HEK293 (cell line): Measurements from ENCODE around the gene RAB11B.
A peak's percentile ranks its signal among the peaks of the same experiment; 100 is the strongest.

Experiments used
- HOXD13 ChIP-seq: sonication (generic); formaldehyde crosslinking; IDR thresholded peaks from 2 replicates; pipeline ENCODE4 v1.8.0; 2022; ENCODE audit warnings: missing genetic modification reagents, borderline replicate concordance
- KLF1 ChIP-seq: fragments of 450-650 bp; formaldehyde crosslinking; IDR thresholded peaks from 2 replicates; pipeline ENCODE4 v1.5.1; 2016; ENCODE audit warnings: missing biosample characterization, missing genetic modification characterization
- MZF1 ChIP-seq: fragments of 450-650 bp; formaldehyde crosslinking; IDR thresholded peaks from 2 replicates; pipeline ENCODE4 v1.5.1; 2017; ENCODE audit warnings: missing biosample characterization, missing genetic modification characterization, borderline replicate concordance
- TRIM28 ChIP-seq: IDR thresholded peaks from 2 replicates; pipeline ENCODE4 v1.6.1; 2011; ENCODE audit warnings: low read length, control low read depth, borderline replicate concordance
- ZBTB7A ChIP-seq: fragments of 450-650 bp; formaldehyde crosslinking; IDR thresholded peaks from 2 replicates; pipeline ENCODE4 v1.5.1; 2016; ENCODE audit warnings: low read depth, missing biosample characterization, missing genetic modification characterization
- ZBTB8A ChIP-seq: fragments of 450-650 bp; formaldehyde crosslinking; IDR thresholded peaks from 2 replicates; pipeline ENCODE4 v1.5.1; 2016; ENCODE audit warnings: missing biosample characterization, missing genetic modification characterization
- ZNF133 ChIP-seq: fragments of 450-650 bp; formaldehyde crosslinking; IDR thresholded peaks from 2 replicates; pipeline ENCODE4 v1.5.1; 2016; ENCODE audit warnings: missing biosample characterization, missing genetic modification characterization
- ZNF140 ChIP-seq: fragments of 450-650 bp; formaldehyde crosslinking; IDR thresholded peaks from 2 replicates; pipeline ENCODE4 v1.5.1; 2016; ENCODE audit warnings: missing biosample characterization, missing genetic modification characterization
- ZNF146 ChIP-seq: fragments of 450-650 bp; formaldehyde crosslinking; IDR thresholded peaks from 2 replicates; pipeline ENCODE4 v1.5.1; 2016; ENCODE audit warnings: missing biosample characterization, missing genetic modification characterization
- ZNF169 ChIP-seq: fragments of 450-650 bp; formaldehyde crosslinking; IDR thresholded peaks from 2 replicates; pipeline ENCODE4 v1.5.1; 2016; ENCODE audit warnings: missing biosample characterization, missing genetic modification characterization
- ZNF211 ChIP-seq: fragments of 450-650 bp; formaldehyde crosslinking; IDR thresholded peaks from 2 replicates; pipeline ENCODE4 v1.5.1; 2016; ENCODE audit warnings: low read depth, missing biosample characterization, missing genetic modification characterization
- ZNF23 ChIP-seq: fragments of 450-650 bp; formaldehyde crosslinking; IDR thresholded peaks from 2 replicates; pipeline ENCODE4 v1.5.1; 2016; ENCODE audit warnings: missing biosample characterization, missing genetic modification characterization, borderline replicate concordance
- ZNF354C ChIP-seq: fragments of 450-650 bp; formaldehyde crosslinking; IDR thresholded peaks from 2 replicates; pipeline ENCODE4 v1.5.1; 2016; ENCODE audit warnings: missing biosample characterization, missing genetic modification characterization, low read depth, borderline replicate concordance
- ZNF37A ChIP-seq: fragments of 450-650 bp; IDR thresholded peaks from 2 replicates; pipeline ENCODE4 v1.5.1; 2018; ENCODE audit warnings: missing biosample characterization, missing genetic modification characterization
- ZNF433 ChIP-seq: fragments of 450-650 bp; formaldehyde crosslinking; IDR thresholded peaks from 2 replicates; pipeline ENCODE4 v1.5.1; 2016; ENCODE audit warnings: missing biosample characterization, missing genetic modification characterization, low read depth
- ZNF530 ChIP-seq: fragments of 450-650 bp; formaldehyde crosslinking; IDR thresholded peaks from 2 replicates; pipeline ENCODE4 v1.5.1; 2016; ENCODE audit warnings: low read depth, missing biosample characterization, missing genetic modification characterization
- ZNF555 ChIP-seq: fragments of 450-650 bp; formaldehyde crosslinking; conservative IDR thresholded peaks from 2 replicates; pipeline ENCODE4 v1.5.1; 2017; ENCODE audit warnings: missing biosample characterization, mild to moderate bottlenecking, missing genetic modification characterization, inconsistent platforms
- ZNF558 ChIP-seq: fragments of 450-650 bp; formaldehyde crosslinking; IDR thresholded peaks from 2 replicates; pipeline ENCODE4 v1.5.1; 2016; ENCODE audit warnings: missing biosample characterization, missing genetic modification characterization
- ZNF658 ChIP-seq: fragments of 450-650 bp; formaldehyde crosslinking; IDR thresholded peaks from 2 replicates; pipeline ENCODE4; 2016; ENCODE audit warnings: missing biosample characterization, missing genetic modification characterization
- ZNF777 ChIP-seq: fragments of 450-650 bp; formaldehyde crosslinking; IDR thresholded peaks from 2 replicates; pipeline ENCODE4 v1.5.1; 2017; ENCODE audit warnings: missing biosample characterization, missing genetic modification characterization, borderline replicate concordance
- ZSCAN30 ChIP-seq: fragments of 450-650 bp; IDR thresholded peaks from 2 replicates; pipeline ENCODE4 v1.5.1; 2018; ENCODE audit warnings: missing biosample characterization, mild to moderate bottlenecking, missing genetic modification characterization, moderate library complexity
- TF ChIP-seq, protein P1 (sequence below): fragments of 450-650 bp; formaldehyde crosslinking; IDR thresholded peaks from 2 replicates; pipeline ENCODE4 v1.5.1; 2017; ENCODE audit warnings: missing biosample characterization, missing genetic modification characterization
- TF ChIP-seq, protein P2 (sequence below): fragments of 450-650 bp; formaldehyde crosslinking; IDR thresholded peaks from 2 replicates; pipeline ENCODE4 v1.5.0; 2017; ENCODE audit warnings: missing biosample characterization, missing genetic modification characterization, borderline replicate concordance
- TF ChIP-seq, protein P3 (sequence below): fragments of 450-650 bp; formaldehyde crosslinking; conservative IDR thresholded peaks from 2 replicates; pipeline ENCODE4 v1.5.1; 2016; ENCODE audit warnings: low read depth, missing biosample characterization, missing genetic modification characterization
- TF ChIP-seq, protein P4 (sequence below): fragments of 450-650 bp; formaldehyde crosslinking; IDR thresholded peaks from 2 replicates; pipeline ENCODE4 v1.5.1; 2016; ENCODE audit warnings: missing biosample characterization, missing genetic modification characterization
- TF ChIP-seq, protein P5 (sequence below): fragments of 450-650 bp; formaldehyde crosslinking; IDR thresholded peaks from 2 replicates; pipeline ENCODE4 v1.5.1; 2016; ENCODE audit warnings: missing biosample characterization, missing genetic modification characterization

Gene RAB11B

DNA sequence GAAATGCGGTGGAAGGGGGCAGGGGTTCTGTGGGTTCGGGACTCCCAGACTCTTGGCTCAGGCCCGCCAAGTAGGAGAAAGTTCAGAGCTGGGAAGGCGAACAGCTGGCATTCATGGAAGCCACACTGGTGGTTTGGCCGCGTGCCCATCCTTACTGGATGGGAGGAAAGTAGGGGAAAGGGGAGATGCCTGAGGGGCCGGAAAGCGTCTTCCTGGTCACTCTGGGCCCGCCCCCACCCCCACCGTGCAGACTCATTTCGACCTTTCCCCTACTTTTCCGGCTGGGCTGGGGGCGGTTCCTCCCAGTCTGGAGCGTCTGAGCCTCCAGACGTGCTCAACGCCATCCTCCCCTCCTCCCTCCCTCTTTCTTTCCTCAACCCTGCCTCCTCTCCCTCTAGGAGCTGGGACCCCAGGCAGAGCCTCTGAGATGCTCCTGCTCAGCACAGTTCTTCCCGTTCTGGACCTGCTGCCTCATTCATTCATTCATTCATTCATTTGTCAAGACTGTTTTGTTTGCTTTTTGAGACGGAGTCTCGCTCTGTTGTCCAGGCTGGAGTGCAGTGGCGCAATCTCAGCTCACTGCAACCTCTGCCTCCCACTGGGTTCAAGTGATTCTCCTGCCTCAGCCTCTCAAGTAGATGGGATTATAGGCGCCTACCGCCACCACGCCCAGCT lies 22.7 kb upstream of the RAB11B start (continued):
- TF ChIP-seq ZNF658 (0 out of 2 replicates have a peak, but pooled peaks have one; percentile 32), ZNF354C (no peak), ZNF777 (tag by site-specific recombination) (no peak; the same call in 1 of the 2 replicates), ZNF558 (tag by site-specific recombination) (no peak), ZNF146 (tag by site-specific recombination) (no peak), ZBTB8A (tag by site-specific recombination) (no peak; the same call in 1 of the 2 replicates), MZF1 (tag by site-specific recombination) (no peak), ZBTB7A (no peak), ZNF133 (tag by site-specific recombination) (no peak), ZNF23 (no peak), TRIM28 (no peak), ZNF211 (tag by site-specific recombination) (no peak), ZNF555 (tag by site-specific recombination) (no peak), ZNF37A (no peak), ZNF169 (tag by site-specific recombination) (no peak), KLF1 (tag by site-specific recombination) (peak; percentile 77), HOXD13 (CRISPR knock-in tag) (no peak), ZNF530 (no peak), ZNF433 (no peak), ZNF140 (tag by site-specific recombination) (no peak), ZSCAN30 (tag by site-specific recombination) (0 out of 2 replicates have a peak, but pooled peaks have one; percentile 24)
- TF ChIP-seq, protein P1, sequence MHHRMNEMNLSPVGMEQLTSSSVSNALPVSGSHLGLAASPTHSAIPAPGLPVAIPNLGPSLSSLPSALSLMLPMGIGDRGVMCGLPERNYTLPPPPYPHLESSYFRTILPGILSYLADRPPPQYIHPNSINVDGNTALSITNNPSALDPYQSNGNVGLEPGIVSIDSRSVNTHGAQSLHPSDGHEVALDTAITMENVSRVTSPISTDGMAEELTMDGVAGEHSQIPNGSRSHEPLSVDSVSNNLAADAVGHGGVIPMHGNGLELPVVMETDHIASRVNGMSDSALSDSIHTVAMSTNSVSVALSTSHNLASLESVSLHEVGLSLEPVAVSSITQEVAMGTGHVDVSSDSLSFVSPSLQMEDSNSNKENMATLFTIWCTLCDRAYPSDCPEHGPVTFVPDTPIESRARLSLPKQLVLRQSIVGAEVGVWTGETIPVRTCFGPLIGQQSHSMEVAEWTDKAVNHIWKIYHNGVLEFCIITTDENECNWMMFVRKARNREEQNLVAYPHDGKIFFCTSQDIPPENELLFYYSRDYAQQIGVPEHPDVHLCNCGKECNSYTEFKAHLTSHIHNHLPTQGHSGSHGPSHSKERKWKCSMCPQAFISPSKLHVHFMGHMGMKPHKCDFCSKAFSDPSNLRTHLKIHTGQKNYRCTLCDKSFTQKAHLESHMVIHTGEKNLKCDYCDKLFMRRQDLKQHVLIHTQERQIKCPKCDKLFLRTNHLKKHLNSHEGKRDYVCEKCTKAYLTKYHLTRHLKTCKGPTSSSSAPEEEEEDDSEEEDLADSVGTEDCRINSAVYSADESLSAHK (tag by site-specific recombination) = no peak
- TF ChIP-seq, protein P2, sequence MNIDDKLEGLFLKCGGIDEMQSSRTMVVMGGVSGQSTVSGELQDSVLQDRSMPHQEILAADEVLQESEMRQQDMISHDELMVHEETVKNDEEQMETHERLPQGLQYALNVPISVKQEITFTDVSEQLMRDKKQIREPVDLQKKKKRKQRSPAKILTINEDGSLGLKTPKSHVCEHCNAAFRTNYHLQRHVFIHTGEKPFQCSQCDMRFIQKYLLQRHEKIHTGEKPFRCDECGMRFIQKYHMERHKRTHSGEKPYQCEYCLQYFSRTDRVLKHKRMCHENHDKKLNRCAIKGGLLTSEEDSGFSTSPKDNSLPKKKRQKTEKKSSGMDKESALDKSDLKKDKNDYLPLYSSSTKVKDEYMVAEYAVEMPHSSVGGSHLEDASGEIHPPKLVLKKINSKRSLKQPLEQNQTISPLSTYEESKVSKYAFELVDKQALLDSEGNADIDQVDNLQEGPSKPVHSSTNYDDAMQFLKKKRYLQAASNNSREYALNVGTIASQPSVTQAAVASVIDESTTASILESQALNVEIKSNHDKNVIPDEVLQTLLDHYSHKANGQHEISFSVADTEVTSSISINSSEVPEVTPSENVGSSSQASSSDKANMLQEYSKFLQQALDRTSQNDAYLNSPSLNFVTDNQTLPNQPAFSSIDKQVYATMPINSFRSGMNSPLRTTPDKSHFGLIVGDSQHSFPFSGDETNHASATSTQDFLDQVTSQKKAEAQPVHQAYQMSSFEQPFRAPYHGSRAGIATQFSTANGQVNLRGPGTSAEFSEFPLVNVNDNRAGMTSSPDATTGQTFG (tag by site-specific recombination) = 0 out of 2 replicates have a peak, but pooled peaks have one; percentile 26
- TF ChIP-seq, protein P3, sequence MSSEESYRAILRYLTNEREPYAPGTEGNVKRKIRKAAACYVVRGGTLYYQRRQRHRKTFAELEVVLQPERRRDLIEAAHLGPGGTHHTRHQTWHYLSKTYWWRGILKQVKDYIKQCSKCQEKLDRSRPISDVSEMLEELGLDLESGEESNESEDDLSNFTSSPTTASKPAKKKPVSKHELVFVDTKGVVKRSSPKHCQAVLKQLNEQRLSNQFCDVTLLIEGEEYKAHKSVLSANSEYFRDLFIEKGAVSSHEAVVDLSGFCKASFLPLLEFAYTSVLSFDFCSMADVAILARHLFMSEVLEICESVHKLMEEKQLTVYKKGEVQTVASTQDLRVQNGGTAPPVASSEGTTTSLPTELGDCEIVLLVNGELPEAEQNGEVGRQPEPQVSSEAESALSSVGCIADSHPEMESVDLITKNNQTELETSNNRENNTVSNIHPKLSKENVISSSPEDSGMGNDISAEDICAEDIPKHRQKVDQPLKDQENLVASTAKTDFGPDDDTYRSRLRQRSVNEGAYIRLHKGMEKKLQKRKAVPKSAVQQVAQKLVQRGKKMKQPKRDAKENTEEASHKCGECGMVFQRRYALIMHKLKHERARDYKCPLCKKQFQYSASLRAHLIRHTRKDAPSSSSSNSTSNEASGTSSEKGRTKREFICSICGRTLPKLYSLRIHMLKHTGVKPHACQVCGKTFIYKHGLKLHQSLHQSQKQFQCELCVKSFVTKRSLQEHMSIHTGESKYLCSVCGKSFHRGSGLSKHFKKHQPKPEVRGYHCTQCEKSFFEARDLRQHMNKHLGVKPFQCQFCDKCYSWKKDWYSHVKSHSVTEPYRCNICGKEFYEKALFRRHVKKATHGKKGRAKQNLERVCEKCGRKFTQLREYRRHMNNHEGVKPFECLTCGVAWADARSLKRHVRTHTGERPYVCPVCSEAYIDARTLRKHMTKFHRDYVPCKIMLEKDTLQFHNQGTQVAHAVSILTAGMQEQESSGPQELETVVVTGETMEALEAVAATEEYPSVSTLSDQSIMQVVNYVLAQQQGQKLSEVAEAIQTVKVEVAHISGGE (tag by site-specific recombination) = no peak
- TF ChIP-seq, protein P4, sequence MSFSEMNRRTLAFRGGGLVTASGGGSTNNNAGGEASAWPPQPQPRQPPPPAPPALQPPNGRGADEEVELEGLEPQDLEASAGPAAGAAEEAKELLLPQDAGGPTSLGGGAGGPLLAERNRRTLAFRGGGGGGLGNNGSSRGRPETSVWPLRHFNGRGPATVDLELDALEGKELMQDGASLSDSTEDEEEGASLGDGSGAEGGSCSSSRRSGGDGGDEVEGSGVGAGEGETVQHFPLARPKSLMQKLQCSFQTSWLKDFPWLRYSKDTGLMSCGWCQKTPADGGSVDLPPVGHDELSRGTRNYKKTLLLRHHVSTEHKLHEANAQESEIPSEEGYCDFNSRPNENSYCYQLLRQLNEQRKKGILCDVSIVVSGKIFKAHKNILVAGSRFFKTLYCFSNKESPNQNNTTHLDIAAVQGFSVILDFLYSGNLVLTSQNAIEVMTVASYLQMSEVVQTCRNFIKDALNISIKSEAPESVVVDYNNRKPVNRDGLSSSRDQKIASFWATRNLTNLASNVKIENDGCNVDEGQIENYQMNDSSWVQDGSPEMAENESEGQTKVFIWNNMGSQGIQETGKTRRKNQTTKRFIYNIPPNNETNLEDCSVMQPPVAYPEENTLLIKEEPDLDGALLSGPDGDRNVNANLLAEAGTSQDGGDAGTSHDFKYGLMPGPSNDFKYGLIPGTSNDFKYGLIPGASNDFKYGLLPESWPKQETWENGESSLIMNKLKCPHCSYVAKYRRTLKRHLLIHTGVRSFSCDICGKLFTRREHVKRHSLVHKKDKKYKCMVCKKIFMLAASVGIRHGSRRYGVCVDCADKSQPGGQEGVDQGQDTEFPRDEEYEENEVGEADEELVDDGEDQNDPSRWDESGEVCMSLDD = peak; percentile 67; the same call in 1 of the 2 replicates
- TF ChIP-seq, protein P5, sequence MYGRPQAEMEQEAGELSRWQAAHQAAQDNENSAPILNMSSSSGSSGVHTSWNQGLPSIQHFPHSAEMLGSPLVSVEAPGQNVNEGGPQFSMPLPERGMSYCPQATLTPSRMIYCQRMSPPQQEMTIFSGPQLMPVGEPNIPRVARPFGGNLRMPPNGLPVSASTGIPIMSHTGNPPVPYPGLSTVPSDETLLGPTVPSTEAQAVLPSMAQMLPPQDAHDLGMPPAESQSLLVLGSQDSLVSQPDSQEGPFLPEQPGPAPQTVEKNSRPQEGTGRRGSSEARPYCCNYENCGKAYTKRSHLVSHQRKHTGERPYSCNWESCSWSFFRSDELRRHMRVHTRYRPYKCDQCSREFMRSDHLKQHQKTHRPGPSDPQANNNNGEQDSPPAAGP (tag by site-specific recombination) = peak; percentile 31; the same call in 1 of the 2 replicates
